GM12874 (cell line): ENCODE data around the gene PIEZO1.

Source experiments
- TF ChIP-seq, protein P1 (sequence below): IDR thresholded peaks from 2 replicates; pipeline ENCODE4 v1.5.1; 2011; ENCODE audit warnings: low read depth, mild to moderate bottlenecking, control low read depth, low read length, moderate library complexity; ENCODE audit not compliant: insufficient read depth

Gene PIEZO1

DNA sequence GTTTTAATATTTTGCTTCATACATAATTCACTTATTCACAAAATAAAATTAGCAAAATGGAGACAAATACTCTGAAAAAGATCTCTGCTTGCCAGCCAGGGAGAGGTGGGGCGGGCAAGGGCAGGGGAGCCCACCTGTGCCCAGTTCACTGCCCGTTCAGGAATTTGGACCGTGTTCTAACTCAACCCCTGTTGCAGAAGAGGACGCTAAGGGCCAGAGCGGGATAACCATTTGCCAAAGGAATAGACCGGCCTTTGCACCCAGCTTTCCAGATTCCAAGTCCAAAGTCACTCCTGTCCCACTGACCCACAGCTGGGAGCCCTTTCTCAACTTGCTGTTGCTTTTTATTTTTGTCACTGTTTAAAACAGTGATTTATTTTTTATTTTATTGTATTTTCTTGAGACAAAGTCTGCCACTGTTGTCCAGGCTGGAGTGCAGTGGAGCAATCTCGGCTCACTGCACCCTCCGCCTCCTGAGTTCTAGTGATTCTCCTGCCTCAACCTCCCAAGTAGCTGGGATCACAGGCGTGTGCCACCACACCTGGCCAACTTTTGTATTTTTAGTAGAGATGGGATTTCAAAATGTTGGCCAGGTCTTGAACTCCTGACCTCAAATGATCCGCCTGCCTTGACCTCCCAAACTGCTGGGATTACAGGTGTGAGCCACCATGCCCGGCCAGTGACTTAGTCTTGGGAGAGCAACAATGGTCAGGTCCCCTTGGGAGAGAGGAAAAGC is 2.7 kb upstream of the PIEZO1 start:
- TF ChIP-seq, protein P1, sequence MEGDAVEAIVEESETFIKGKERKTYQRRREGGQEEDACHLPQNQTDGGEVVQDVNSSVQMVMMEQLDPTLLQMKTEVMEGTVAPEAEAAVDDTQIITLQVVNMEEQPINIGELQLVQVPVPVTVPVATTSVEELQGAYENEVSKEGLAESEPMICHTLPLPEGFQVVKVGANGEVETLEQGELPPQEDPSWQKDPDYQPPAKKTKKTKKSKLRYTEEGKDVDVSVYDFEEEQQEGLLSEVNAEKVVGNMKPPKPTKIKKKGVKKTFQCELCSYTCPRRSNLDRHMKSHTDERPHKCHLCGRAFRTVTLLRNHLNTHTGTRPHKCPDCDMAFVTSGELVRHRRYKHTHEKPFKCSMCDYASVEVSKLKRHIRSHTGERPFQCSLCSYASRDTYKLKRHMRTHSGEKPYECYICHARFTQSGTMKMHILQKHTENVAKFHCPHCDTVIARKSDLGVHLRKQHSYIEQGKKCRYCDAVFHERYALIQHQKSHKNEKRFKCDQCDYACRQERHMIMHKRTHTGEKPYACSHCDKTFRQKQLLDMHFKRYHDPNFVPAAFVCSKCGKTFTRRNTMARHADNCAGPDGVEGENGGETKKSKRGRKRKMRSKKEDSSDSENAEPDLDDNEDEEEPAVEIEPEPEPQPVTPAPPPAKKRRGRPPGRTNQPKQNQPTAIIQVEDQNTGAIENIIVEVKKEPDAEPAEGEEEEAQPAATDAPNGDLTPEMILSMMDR = no peak

DNA sequence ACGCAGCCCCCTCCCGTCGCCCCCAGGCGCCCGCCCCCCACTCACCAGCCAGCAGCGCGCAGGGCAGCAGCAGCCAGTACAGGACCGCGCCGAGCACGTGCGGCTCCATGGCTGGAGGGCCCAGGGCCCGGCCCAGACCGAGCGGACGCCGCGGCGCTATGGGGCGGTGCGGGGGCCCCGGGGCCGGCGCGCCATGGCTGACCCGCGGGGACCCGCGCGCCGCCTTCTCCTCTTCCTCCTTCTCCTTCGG is 239 bp downstream of the PIEZO1 start:
- TF ChIP-seq, protein P1 = no peak

DNA sequence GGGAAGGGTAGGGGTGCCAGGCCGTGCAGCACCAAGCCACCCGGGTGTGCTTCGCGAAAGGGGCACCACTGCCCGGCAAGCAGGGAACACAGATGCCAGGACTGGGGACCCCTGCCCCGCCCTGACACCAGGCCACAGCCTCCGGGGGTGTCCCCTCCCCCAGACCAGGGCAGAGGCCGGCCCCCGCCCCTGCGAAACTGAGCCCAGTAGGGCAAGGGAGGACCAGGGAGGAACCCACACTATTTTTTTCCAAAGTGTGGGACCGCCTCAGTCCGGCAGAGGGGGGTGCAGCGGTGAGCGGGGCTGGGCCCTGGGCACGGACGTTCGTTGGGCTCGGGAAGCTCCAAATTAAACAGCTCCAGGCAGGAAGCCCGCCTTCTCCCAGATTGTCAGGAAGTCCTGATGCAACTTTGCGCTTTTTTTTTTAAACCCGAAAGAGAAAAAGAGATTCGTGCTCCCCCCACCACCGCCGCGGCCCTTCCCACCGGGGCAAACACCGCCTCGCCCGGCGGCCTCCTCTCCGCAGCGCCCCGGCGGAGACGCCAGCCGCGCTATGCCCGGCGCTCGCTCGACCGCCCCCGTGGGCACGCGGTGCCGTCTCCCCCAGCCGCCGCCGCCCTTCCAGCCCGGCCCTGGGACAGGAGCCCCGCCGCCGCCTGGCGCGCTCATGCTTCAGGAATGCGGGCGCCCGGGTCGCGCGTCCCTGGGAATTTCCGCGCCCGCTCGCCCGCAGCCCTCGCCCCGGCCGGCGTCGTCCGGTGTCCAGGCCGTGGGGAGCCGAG is 755 bp downstream of the PIEZO1 start:
- TF ChIP-seq, protein P1 = peak; percentile 62

DNA sequence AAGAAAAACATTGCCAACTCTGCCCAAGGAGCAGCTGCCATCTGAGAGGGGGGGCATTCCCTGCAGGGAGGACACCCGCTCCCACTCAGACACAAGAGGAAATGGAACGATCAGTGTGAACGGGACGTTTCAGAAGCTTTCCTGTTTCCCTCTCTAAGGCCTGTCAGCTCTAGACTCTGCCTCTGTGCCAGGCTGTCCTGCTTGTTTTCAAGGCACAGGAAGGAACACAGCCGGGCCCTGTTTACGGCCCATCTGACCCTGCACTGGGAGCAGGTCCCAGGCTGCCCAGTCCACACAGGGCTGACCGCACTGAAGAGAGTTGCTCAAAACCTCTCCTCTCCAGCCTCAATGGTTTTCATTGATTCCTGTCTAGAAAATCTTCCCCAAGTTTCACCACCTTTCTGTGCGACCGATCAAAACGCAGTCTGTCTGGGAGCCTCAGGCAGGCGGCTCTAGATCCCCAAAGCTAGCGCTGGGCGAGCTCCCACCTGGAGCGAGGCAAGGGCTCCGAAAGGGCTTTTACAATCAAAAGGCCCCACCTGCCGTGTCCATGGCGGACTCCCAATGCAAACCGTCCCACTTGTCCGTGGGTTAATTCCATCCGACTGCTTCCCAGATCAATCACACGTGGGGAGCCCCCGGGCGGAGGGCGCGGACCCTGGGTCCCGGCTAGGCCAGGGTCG is 1.5 kb downstream of the PIEZO1 start:
- TF ChIP-seq, protein P1 = no peak

DNA sequence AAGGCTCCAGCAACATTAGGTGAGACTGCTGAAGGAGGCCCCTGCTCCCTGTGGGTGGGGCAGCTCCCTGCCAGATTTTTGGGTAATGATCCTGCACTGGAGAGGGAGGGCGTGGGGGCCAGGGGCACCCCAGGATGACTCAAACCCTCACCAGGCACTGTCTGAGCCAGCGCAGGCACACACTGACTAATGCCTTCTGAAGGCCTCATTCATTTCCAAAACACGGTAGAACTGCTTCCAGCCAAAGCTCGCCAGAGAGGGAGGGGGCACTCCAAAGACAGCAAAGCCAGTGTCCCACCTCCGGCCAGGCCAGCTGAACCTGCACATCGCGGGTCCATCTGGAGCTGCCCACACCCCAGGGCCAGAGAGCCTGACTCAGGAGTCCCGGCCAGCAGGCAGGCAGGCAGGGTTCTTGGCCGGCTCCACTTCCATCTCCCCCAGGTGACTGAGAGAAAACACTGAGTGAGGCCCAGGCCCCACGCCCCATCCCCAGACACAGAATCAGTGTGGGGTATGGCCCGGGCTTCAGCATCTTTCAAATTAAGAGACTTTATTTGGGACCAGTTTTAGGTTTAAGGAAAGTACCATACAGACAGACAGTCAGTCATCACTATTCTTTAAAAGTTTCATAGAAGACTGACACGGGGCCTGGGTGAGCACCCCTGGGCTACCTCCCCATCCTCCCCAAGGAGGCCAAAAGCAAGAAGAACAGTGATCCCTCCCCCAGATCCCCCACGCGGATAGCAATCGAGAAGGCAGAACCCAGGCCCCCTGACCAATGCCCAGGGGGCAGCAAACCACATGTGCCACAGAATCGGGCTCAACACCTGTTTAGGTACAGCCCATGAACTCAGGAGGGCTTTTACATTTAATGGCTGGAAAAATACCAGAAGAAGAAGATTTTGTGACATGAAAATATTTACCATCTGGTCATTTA is 2.3 kb downstream of the PIEZO1 start:
- TF ChIP-seq, protein P1 = no peak

DNA sequence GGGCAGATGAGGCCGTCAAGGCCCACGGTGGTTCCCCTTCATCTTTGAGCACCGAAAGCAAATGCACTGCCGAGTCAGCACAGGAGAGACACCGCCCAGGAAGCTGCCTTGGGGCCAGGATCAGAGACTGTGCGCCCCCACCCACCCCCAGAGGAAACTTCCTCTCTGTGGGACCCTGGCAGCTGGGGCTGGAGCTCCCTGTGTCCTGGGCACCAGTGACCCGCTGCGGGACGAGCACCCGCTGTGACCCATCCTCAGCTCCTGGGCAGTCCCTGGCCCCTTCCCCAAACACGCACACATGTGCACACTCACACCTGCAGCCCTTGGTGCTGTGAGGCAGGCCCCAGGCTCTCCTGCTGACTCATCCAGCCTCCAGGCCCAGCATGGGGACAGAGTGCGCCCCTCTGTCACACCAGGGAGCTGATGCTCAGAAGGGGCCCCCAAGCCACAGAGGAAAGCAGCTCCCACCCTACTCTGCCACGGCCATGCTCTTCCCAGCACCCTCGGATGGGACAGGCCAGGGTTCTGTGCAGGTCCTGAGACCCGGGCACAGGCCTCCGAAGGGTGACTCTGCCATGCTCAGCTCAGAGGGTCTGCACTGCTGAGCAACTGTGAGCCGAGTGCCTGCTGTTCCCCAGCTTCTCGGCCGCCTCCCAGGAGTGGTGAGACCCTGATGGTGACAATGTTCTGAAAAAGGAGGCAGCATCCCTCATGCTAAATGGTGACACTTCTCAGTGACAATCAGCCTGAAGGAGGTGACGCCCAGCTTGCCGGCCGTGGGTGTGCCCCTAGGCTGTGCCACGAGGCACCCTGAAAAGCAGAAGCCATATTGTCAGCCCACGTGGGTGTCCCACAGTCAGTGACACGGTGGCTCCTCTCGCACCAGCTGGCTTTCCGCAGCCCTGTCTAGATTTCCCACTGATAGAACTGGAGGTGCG is 3.6 kb downstream of the PIEZO1 start:
- TF ChIP-seq, protein P1 = no peak
